ENCODE data around the gene TNFAIP3. TPM values are rescaled to one million over a fixed set of nuclear protein-coding genes. Genes with fewer than 3 reads are reported as not detected.

The TNFAIP3 gene
- total and polyA plus RNA-seq, 2 of the 4 experiments (the other 2 are of a cell fraction): 5.0 to 14.2 TPM

DNA sequence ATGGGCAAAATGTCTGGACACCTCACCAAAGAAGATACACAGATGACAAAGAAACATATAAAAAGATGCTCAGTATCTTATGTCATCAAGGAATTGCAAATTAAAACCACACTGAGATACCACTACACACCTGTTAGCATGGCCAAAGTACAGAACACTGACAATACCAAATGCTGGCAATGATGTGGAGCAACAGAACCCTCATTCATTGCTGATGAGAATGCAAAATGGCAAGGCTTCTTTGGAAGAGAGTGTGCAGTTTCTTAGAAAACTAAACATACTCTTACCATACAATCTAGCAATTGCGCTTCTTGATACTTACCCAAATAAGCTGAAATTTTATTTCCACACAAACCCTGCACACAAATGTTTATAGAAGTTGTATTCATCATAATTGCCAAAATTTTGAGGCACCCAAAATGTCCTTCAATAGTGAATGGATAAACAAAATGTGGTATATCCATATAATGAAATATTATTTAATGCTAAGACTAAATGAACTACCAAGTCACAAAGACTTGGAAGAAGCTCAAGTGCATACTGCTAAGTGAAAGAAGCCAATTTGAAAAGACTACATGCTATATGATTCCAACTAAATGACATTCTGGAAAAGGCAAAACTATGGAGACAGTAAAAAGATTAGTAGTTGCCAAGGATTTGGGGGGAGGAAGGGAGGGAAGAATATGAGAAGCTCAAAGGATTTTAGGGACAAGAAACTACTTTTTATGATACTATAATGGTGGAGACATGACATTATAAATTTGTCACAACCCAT lies 50.7 kb downstream of the TNFAIP3 start:
- Histone ChIP-seq H3K9me3 (ENCODE audit: control insufficient read depth, insufficient read depth, low read length) (no peaks in the 10 kb centered on the region), H2BK5ac (ENCODE audit: low read depth, low read length, poor library complexity, severe bottlenecking) (no peak overlapping the region), H2AK5ac (ENCODE audit: low read depth, low read length) (no peak overlapping the region), H4K20me1 (ENCODE audit: insufficient read depth, low read length) (no peaks in the 10 kb centered on the region), H3K79me1 (ENCODE audit: low read depth in 1 of 2, low read length in 2 of 2) (no peaks in the 10 kb centered on the region), H2AFZ (replicated peaks; ENCODE audit: low read length, poor library complexity) (no peak overlapping the region), H3K9me1 (ENCODE audit: insufficient read depth, low read length) (no peaks in the 10 kb centered on the region), H2AK9ac (replicated peaks; ENCODE audit: low read depth, low read length, poor library complexity) (no peak overlapping the region), H3K9ac (ENCODE audit: low read depth, low read length) (no peak overlapping the region), H2BK15ac (ENCODE audit: low read depth, low read length) (no peak overlapping the region), H3K23ac (ENCODE audit: low read depth, low read length) (no peak overlapping the region), H3K4me3 (ENCODE audit: insufficient read depth, low read depth, low read length) (no peak overlapping the region), H3K36me3 (ENCODE audit: control insufficient read depth, insufficient read depth, low read length) (no peaks in the 10 kb centered on the region), H3K27me3 (ENCODE audit: control insufficient read depth, insufficient read depth, low read length) (no peaks in the 10 kb centered on the region), H4K91ac (ENCODE audit: insufficient read depth, low read depth, low read length) (no peak overlapping the region), H3K4ac (ENCODE audit: low read depth, low read length) (no peak overlapping the region), H3K56ac (ENCODE audit: extremely low read depth, insufficient read depth, low read length) (no peak overlapping the region), H3K14ac (replicated peaks; ENCODE audit: low read depth, low read length) (no peak overlapping the region), H4K8ac (ENCODE audit: low read depth in 2 of 2, low read length in 2 of 2) (no peak overlapping the region), H3K4me1 (ENCODE audit: control insufficient read depth, insufficient read depth, low read length) (0 out of 2 replicates have a peak, but pooled peaks cover 2% of the 10 kb centered on the region), H2BK120ac (ENCODE audit: low read depth, low read length) (no peak overlapping the region), H4K5ac (ENCODE audit: low read depth, low read length) (no peak overlapping the region), H3K18ac (ENCODE audit: low read depth, low read length) (no peak overlapping the region), H3K4me2 (ENCODE audit: low read depth, low read length) (no peak overlapping the region), H3K27ac (ENCODE audit: insufficient read depth, low read length) (no peak overlapping the region), H2BK20ac (ENCODE audit: low read depth, low read length) (no peak overlapping the region)
- dilution Hi-C loops (cut with HindIII; ENCODE audit: low sequenced_read_pairs, unreplicated experiment): no loop called here
- WGBS, 2 experiments (ENCODE audit: extremely low coverage in 2 of 2, insufficient read length in 1 of 2): no CpG with 5 or more reads among the region's 1 CpG
- no peak for TF ChIP-seq CEBPB (IDR thresholded peaks at IDR 0.05; ENCODE audit: low read depth, low read length)
- TF ChIP-seq CHD1 (IDR thresholded peaks at IDR 0.05; ENCODE audit: low read depth, low read length): no peak
- TF ChIP-seq, protein P1, sequence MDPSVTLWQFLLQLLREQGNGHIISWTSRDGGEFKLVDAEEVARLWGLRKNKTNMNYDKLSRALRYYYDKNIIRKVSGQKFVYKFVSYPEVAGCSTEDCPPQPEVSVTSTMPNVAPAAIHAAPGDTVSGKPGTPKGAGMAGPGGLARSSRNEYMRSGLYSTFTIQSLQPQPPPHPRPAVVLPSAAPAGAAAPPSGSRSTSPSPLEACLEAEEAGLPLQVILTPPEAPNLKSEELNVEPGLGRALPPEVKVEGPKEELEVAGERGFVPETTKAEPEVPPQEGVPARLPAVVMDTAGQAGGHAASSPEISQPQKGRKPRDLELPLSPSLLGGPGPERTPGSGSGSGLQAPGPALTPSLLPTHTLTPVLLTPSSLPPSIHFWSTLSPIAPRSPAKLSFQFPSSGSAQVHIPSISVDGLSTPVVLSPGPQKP (IDR thresholded peaks at IDR 0.05; ENCODE audit: borderline replicate concordance, low read depth, low read length): no peak
- TF ChIP-seq, protein P2, sequence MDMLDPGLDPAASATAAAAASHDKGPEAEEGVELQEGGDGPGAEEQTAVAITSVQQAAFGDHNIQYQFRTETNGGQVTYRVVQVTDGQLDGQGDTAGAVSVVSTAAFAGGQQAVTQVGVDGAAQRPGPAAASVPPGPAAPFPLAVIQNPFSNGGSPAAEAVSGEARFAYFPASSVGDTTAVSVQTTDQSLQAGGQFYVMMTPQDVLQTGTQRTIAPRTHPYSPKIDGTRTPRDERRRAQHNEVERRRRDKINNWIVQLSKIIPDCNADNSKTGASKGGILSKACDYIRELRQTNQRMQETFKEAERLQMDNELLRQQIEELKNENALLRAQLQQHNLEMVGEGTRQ (IDR thresholded peaks at IDR 0.05; ENCODE audit: low read depth, low read length): no peak
- no peak for TF ChIP-seq MAFK (IDR thresholded peaks at IDR 0.05; ENCODE audit: low read depth, low read length)
- no peak for TF ChIP-seq MXI1 (IDR thresholded peaks at IDR 0.05; ENCODE audit: borderline replicate concordance, low read depth, low read length)
- TF ChIP-seq, protein P3, sequence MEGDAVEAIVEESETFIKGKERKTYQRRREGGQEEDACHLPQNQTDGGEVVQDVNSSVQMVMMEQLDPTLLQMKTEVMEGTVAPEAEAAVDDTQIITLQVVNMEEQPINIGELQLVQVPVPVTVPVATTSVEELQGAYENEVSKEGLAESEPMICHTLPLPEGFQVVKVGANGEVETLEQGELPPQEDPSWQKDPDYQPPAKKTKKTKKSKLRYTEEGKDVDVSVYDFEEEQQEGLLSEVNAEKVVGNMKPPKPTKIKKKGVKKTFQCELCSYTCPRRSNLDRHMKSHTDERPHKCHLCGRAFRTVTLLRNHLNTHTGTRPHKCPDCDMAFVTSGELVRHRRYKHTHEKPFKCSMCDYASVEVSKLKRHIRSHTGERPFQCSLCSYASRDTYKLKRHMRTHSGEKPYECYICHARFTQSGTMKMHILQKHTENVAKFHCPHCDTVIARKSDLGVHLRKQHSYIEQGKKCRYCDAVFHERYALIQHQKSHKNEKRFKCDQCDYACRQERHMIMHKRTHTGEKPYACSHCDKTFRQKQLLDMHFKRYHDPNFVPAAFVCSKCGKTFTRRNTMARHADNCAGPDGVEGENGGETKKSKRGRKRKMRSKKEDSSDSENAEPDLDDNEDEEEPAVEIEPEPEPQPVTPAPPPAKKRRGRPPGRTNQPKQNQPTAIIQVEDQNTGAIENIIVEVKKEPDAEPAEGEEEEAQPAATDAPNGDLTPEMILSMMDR (conservative IDR thresholded peaks at IDR 0.05; ENCODE audit: low read depth, low read length): no peak
- TF ChIP-seq POLR2A (IDR thresholded peaks at IDR 0.05; ENCODE audit: low read depth, low read length): no peak
- no peak for TF ChIP-seq NFE2L2 (IDR thresholded peaks at IDR 0.05; ENCODE audit: low read depth, low read length)
- no peak for TF ChIP-seq RFX5 (IDR thresholded peaks at IDR 0.05; ENCODE audit: low read depth, low read length)
- no peak for TF ChIP-seq MAZ (IDR thresholded peaks at IDR 0.05; ENCODE audit: borderline replicate concordance, low read depth, low read length)
- TF ChIP-seq FOS (IDR thresholded peaks at IDR 0.05; ENCODE audit: low read depth, low read length): no peak
- no peak for TF ChIP-seq RCOR1 (IDR thresholded peaks at IDR 0.05; ENCODE audit: insufficient replicate concordance, low read length)
- TF ChIP-seq RAD21 (IDR thresholded peaks at IDR 0.05; ENCODE audit: low read length): no peak
- TF ChIP-seq BHLHE40 (IDR thresholded peaks at IDR 0.05; ENCODE audit: low read depth, low read length): no peak
- in situ Hi-C loops (cut with MboI; ENCODE audit: low sequenced_read_pairs): no loop called here
- ChIA-PET POLR2A (ENCODE audit: unreplicated experiment) (no interaction called here), CTCF (no interaction called here)
- intact Hi-C loops (cut with micrococcal nuclease): no loop called here
- ATAC-seq (ENCODE audit: low read depth) (no peak), DNase-seq (no peak)
- no TSS peak for BruUV-seq (replicated peaks)
